ENCODE data around the gene LGALS12. TPM values are rescaled to one million over a fixed set of nuclear protein-coding genes. Genes with fewer than 3 reads are reported as not detected.

The LGALS12 gene
- total and polyA plus RNA-seq, 2 of the 13 experiments (the other 11 are each of a cell fraction or from before 2014, with no cell fraction given): not detected

DNA sequence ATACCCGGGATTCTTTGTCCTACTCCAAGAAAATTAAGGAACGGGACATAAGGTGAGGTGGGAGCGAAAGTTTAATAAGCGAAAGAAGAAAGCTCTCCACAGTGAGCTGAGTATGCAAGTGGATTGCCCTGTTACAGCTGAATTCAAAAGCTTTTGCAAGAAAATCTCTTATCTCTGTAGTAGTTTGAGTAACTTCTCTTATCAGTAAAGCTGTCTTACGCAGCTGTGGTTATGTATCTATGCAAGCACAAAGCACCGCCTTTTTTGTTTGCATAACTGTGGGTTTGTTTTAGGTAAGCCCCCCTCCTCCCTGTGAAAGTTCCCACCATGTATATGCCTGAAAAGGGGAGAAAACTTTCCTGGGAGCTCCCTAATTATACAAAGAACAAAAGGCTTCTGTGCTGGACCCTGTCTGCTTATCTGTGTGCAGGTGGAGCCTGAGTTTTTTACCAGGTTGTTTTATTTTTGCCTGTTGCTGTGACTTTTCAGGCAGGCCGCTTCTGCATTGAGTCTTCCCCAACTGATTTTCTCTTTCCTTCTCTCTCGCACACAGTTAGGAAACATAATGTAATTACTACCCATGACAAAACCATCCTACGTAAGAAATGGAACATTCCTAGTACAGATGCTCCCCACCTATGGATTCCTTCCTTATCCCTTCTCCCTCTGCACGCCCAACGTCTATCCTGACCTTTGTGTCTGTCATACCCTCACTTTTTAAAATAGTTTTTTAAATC, 14.1 kb upstream of the LGALS12 start (continued):
- TF ChIP-seq ARID3A (IDR thresholded peaks at IDR 0.05; ENCODE audit: low read depth, low read length) (no peak), NR2F2 (IDR thresholded peaks at IDR 0.05; ENCODE audit: borderline replicate concordance, low read depth) (peak; percentile 54; the same call in 1 of the 2 replicates), SP5 (CRISPR knock-in tag; IDR thresholded peaks at IDR 0.05; ENCODE audit: borderline replicate concordance, low read depth) (peak; percentile 56; the same call in 1 of the 2 replicates), GATAD2A (CRISPR knock-in tag; IDR thresholded peaks at IDR 0.05) (peak; percentile 84), FOXA3 (CRISPR knock-in tag; IDR thresholded peaks at IDR 0.05) (peak; percentile 66), HMG20B (CRISPR knock-in tag; conservative IDR thresholded peaks at IDR 0.05) (peak; percentile 71; the same call in 1 of the 2 replicates), CREB1 (IDR thresholded peaks at IDR 0.05) (no peak), CREB1 (CRISPR knock-in tag; IDR thresholded peaks at IDR 0.05) (peak; percentile 49; the same call in 1 of the 2 replicates), GFI1 (CRISPR knock-in tag; IDR thresholded peaks at IDR 0.05; ENCODE audit: borderline replicate concordance) (0 out of 2 replicates have a peak, but pooled peaks have one; percentile 27), ZNF3 (CRISPR knock-in tag; IDR thresholded peaks at IDR 0.05) (no peak), CBFB (CRISPR knock-in tag; IDR thresholded peaks at IDR 0.05) (peak; percentile 89), RERE (CRISPR knock-in tag; IDR thresholded peaks at IDR 0.05; ENCODE audit: low read depth) (peak; percentile 76; the same call in 1 of the 2 replicates), ZBTB25 (CRISPR knock-in tag; IDR thresholded peaks at IDR 0.05) (peak; percentile 33; the same call in 1 of the 2 replicates), HDAC2 (CRISPR knock-in tag; IDR thresholded peaks at IDR 0.05) (peak; percentile 45; the same call in 1 of the 2 replicates), CEBPG (CRISPR knock-in tag; IDR thresholded peaks at IDR 0.05) (peak; percentile 61), CREM (IDR thresholded peaks at IDR 0.05) (peak; percentile 75; the same call in 1 of the 2 replicates), CREM (CRISPR knock-in tag; IDR thresholded peaks at IDR 0.05) (no peak), FOXA1 (IDR thresholded peaks at IDR 0.05) (no peak), FOXA1 (CRISPR knock-in tag; IDR thresholded peaks at IDR 0.05) (peak; percentile 80), ZFP41 (CRISPR knock-in tag; IDR thresholded peaks at IDR 0.05; ENCODE audit: borderline replicate concordance) (no peak), SIX1 (CRISPR knock-in tag; IDR thresholded peaks at IDR 0.05; ENCODE audit: borderline replicate concordance) (no peak)
- TF ChIP-seq, protein P1, sequence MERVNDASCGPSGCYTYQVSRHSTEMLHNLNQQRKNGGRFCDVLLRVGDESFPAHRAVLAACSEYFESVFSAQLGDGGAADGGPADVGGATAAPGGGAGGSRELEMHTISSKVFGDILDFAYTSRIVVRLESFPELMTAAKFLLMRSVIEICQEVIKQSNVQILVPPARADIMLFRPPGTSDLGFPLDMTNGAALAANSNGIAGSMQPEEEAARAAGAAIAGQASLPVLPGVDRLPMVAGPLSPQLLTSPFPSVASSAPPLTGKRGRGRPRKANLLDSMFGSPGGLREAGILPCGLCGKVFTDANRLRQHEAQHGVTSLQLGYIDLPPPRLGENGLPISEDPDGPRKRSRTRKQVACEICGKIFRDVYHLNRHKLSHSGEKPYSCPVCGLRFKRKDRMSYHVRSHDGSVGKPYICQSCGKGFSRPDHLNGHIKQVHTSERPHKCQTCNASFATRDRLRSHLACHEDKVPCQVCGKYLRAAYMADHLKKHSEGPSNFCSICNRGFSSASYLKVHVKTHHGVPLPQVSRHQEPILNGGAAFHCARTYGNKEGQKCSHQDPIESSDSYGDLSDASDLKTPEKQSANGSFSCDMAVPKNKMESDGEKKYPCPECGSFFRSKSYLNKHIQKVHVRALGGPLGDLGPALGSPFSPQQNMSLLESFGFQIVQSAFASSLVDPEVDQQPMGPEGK (CRISPR knock-in tag; IDR thresholded peaks at IDR 0.05): peak; percentile 79
